Neural cell (in vitro differentiated cells): Measurements from ENCODE around the gene IGFBPL1. TPM values are rescaled to one million over a fixed set of nuclear protein-coding genes. Genes with fewer than 3 reads are reported as not detected.
A peak's percentile ranks its signal among the peaks of the same experiment; 100 is the strongest.

Source experiments
- H2AFZ ChIP-seq: fragments of 200-600, 300-800 bp; sonication (generic), shearing (Covaris generic); 2 replicates; pipeline ENCODE4 v1.6.0; 2014; ENCODE audit warnings: low read depth, mild to moderate bottlenecking, antibody characterized with exemption, low read length, moderate library complexity
- H3F3A ChIP-seq: fragments of 200-600 bp; shearing (Covaris generic); 2 replicates; pipeline ENCODE4 v1.6.1; 2016; ENCODE audit warnings: mild to moderate bottlenecking, moderate library complexity, mixed read lengths, antibody characterized with exemption, low read length; ENCODE audit not compliant: insufficient read depth, poor library complexity, severe bottlenecking
- H3K27ac ChIP-seq: fragments of 200-600, 300-800 bp; sonication (generic), shearing (Covaris generic); 2 replicates; pipeline ENCODE4 v1.5.1; 2014; ENCODE audit warnings: mild to moderate bottlenecking, low read length, moderate library complexity
- H3K27me3 ChIP-seq: fragments of 300-800, 200-600 bp; sonication (generic), shearing (Covaris generic); 2 replicates; pipeline ENCODE4 v1.6.0; 2014; ENCODE audit warnings: mild to moderate bottlenecking, low read depth, low read length, moderate library complexity; ENCODE audit not compliant: insufficient read depth
- H3K36me3 ChIP-seq: fragments of 300-800, 200-600 bp; sonication (generic), shearing (Covaris generic); 2 replicates; pipeline ENCODE4 v1.5.1; 2014; ENCODE audit warnings: mild to moderate bottlenecking, antibody characterized with exemption, low read length, moderate library complexity; ENCODE audit not compliant: insufficient read depth
- H3K4me2 ChIP-seq: fragments of 300-800, 200-600 bp; sonication (generic), shearing (Covaris generic); 2 replicates; pipeline ENCODE4 v1.6.0; 2014; ENCODE audit warnings: mild to moderate bottlenecking, low read length
- H3K4me3 ChIP-seq: fragments of 300-800, 200-600 bp; sonication (generic), shearing (Covaris generic); 2 replicates; pipeline ENCODE4 v1.5.1; 2014; ENCODE audit warnings: mild to moderate bottlenecking, low read length, moderate library complexity
- H3K79me2 ChIP-seq: fragments of 200-600 bp; shearing (Covaris generic); replicated peaks from 2 replicates; pipeline ENCODE4 v1.6.0; 2014; ENCODE audit warnings: mild to moderate bottlenecking, low read length, moderate library complexity; ENCODE audit not compliant: insufficient read depth
- H3K9ac ChIP-seq: fragments of 300-800, 200-600 bp; sonication (generic), shearing (Covaris generic); 2 replicates; pipeline ENCODE4 v1.6.1; 2016; ENCODE audit warnings: mild to moderate bottlenecking, low read length, mixed read lengths
- H3K9me2 ChIP-seq: fragments of 200-600 bp; shearing (Covaris generic); 2 replicates; pipeline ENCODE4 v1.6.1; 2016; ENCODE audit warnings: mild to moderate bottlenecking, low read length, mixed read lengths; ENCODE audit not compliant: insufficient read depth
- H3K9me3 ChIP-seq: fragments of 200-600, 300-800 bp; sonication (generic), shearing (Covaris generic); 2 replicates; pipeline ENCODE4 v1.6.1; 2016; ENCODE audit warnings: mild to moderate bottlenecking, mixed run types, low read length, moderate library complexity, mixed read lengths
- H4K20me1 ChIP-seq: fragments of 200-600 bp; shearing (Covaris generic); 2 replicates; pipeline ENCODE4 v1.6.1; 2016; ENCODE audit warnings: mild to moderate bottlenecking, mixed run types; ENCODE audit not compliant: insufficient read depth
- EP300 ChIP-seq: fragments of 450-650 bp; conservative IDR thresholded peaks from 2 replicates; pipeline ENCODE4 v1.6.1; 2014; ENCODE audit warnings: antibody characterized with exemption, mild to moderate bottlenecking, moderate library complexity; ENCODE audit not compliant: poor library complexity, severe bottlenecking
- EZH2 ChIP-seq: fragments of 200-600, 300-800 bp; shearing (Covaris generic), sonication (generic); IDR thresholded peaks from 2 replicates; pipeline ENCODE4 v1.6.1; 2014; ENCODE audit warnings: antibody characterized with exemption, low read length, borderline replicate concordance, mild to moderate bottlenecking; ENCODE audit not compliant: insufficient read depth, poor library complexity, severe bottlenecking
- MXI1 ChIP-seq: fragments of 450-650 bp; conservative IDR thresholded peaks from 2 replicates; pipeline ENCODE4 v1.6.1; 2014; ENCODE audit warnings: antibody characterized with exemption, mild to moderate bottlenecking; ENCODE audit not compliant: poor library complexity, severe bottlenecking
- POLR2AphosphoS5 ChIP-seq: IDR thresholded peaks from 2 replicates; pipeline ENCODE4 v1.6.1; 2012
- RAD21 ChIP-seq: fragments of 450-650 bp; conservative IDR thresholded peaks from 2 replicates; pipeline ENCODE4 v1.6.1; 2014; ENCODE audit warnings: antibody characterized with exemption, mild to moderate bottlenecking, moderate library complexity
- SMC3 ChIP-seq: fragments of 450-650 bp; conservative IDR thresholded peaks from 2 replicates; pipeline ENCODE4 v1.6.1; 2014; ENCODE audit warnings: antibody characterized with exemption, mild to moderate bottlenecking, moderate library complexity; ENCODE audit not compliant: poor library complexity
- TAF1 ChIP-seq: IDR thresholded peaks from 2 replicates; pipeline ENCODE4 v1.6.1; 2012; ENCODE audit warnings: low read depth
- polyA plus RNA-seq: library from polyadenylated mRNA; depleted of rRNA; stranded (reverse); fragments of >200 nt; gene quantifications from 2 replicates; pipeline ENCODE4 v1.2.3, GENCODE V29; 2014
- TF ChIP-seq, protein P1 (sequence below): fragments of 450-650 bp; IDR thresholded peaks from 2 replicates; pipeline ENCODE4 v1.5.1; 2014; ENCODE audit warnings: antibody characterized with exemption, mild to moderate bottlenecking, moderate library complexity; ENCODE audit not compliant: poor library complexity, severe bottlenecking
- TF ChIP-seq, protein P2 (sequence below): IDR thresholded peaks from 2 replicates; pipeline ENCODE4 v1.6.1; 2012; ENCODE audit warnings: borderline replicate concordance

IGFBPL1 gene
- polyA plus RNA-seq, 1 donor from 2014 or later = 372 TPM

DNA sequence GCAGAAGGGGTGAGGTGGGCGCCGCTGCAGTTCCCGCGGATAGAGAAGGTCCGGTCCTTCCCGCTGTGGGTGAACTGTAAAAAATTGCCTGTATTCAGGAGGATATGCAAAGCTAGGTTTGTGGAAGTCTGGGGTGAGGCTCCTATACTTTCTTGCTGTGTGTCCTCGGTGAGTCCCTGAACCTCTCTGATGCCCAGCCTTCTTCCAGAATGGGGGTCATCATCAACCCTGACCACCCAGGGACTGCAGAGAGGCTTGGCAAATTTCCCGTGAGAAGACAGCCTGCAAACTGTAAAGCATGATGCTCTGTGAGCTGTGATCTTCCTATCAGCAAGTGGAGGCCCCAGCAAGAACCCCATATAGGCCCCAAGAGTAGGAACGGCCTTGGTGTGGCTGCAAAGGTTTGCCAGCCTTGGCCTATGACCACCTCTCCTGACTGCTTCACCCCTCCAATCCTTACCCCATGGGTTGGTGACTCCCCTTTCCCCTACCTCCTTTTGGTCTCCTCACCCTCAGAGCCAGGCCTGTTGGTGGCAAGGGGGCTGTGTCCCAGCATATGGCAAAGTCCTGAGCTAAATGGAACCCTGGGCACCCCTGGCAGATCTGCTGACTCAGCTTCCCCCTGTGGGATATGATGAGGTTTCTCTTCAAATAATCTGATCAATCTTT is 31.0 kb downstream of the IGFBPL1 start:
- H3K4me3 ChIP-seq = peak overlapping the region; percentile 78
- H3K9ac ChIP-seq = peak overlapping the region; percentile 68
- H4K20me1 ChIP-seq = no peaks in the 10 kb centered on the region
- no peaks in the 10 kb centered on the region for H3K9me3 ChIP-seq
- peak overlapping the region; percentile 67 for H2AFZ ChIP-seq
- no peaks in the 10 kb centered on the region for H3K9me2 ChIP-seq
- no peak overlapping the region for H3K27ac ChIP-seq
- peaks cover 6% of the 10 kb centered on the region for H3K79me2 ChIP-seq
- TF ChIP-seq, protein P1, sequence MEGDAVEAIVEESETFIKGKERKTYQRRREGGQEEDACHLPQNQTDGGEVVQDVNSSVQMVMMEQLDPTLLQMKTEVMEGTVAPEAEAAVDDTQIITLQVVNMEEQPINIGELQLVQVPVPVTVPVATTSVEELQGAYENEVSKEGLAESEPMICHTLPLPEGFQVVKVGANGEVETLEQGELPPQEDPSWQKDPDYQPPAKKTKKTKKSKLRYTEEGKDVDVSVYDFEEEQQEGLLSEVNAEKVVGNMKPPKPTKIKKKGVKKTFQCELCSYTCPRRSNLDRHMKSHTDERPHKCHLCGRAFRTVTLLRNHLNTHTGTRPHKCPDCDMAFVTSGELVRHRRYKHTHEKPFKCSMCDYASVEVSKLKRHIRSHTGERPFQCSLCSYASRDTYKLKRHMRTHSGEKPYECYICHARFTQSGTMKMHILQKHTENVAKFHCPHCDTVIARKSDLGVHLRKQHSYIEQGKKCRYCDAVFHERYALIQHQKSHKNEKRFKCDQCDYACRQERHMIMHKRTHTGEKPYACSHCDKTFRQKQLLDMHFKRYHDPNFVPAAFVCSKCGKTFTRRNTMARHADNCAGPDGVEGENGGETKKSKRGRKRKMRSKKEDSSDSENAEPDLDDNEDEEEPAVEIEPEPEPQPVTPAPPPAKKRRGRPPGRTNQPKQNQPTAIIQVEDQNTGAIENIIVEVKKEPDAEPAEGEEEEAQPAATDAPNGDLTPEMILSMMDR = peak; percentile 17
- no peak for TF ChIP-seq EZH2
- peaks cover 5% of the 10 kb centered on the region for H3K36me3 ChIP-seq
- H3K27me3 ChIP-seq = no peaks in the 10 kb centered on the region
- peak overlapping the region; percentile 74 for H3K4me2 ChIP-seq
- no peaks in the 10 kb centered on the region for H3F3A ChIP-seq

DNA sequence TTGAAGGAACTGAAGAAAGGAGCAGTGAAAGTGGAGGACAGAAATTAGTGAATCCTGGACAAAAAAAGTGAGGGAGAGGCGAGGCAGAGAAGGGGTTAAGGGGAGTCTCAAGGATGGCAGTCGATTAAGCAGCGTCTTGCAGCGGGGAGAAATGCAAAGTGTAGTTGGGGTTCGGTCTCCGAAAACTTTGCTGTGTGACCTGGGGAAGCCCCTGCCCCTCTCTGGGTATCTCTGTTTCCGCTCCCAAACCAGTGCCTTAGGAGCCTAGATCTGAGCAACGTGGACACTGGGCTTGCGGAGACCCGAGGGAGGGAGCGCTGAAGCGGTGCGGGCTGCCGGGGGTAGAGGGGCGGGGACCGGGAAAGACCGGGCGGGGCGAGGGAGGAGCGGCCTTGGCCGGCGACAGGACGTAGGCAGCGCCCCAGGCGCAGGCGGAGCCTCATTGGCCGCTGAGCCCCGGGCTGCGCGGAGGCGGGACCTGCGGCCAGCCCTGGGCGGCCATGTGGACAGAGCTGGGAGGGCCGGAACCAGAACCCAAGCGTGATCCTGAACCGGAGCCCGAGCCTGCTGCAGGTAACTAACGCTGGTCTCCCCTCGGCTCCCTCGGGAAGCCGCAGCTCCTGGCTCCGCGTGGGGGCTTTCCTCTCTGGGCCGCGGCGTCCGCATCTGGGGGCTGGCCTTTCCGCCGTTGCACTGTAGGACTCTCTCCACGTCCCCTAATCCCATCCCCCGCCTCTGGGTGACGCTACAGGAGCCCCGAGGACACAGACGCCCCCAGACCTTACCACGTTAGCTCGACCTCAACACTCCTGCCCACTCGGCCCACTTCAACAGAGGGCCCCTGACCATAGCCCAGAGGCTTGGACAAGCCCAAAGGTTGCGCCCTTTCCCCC is 31.8 kb downstream of the IGFBPL1 start, which contains the start of gene ALDH1B1:
TSS of gene ALDH1B1 (plus strand) at position 468 of the 893 bp plus-strand sequence. CDS start 3,047 bp downstream, outside the sequence.
- Histone ChIP-seq H3K4me2 (peak within 1 kb of the TSS; percentile 74), H3K9ac (peak within 1 kb of the TSS; percentile 68), H3K27ac (no peak within 1 kb of the TSS), H3K27me3 (no peaks in the 10 kb centered on the region), H3K9me2 (no peaks in the 10 kb centered on the region), H2AFZ (peak within 1 kb of the TSS; percentile 67), H4K20me1 (no peaks in the 10 kb centered on the region), H3K79me2 (peaks cover 6% of the 10 kb centered on the region), H3K36me3 (peaks cover 5% of the 10 kb centered on the region), H3F3A (no peaks in the 10 kb centered on the region), H3K9me3 (no peaks in the 10 kb centered on the region), H3K4me3 (peak within 1 kb of the TSS; percentile 78)
- TF ChIP-seq MXI1 (peak; percentile 90), TAF1 (no peak), EP300 (peak; percentile 19), RAD21 (peak; percentile 37), EZH2 (no peak), SMC3 (peak; percentile 34), POLR2AphosphoS5 (peak; percentile 15)
- TF ChIP-seq, protein P2, sequence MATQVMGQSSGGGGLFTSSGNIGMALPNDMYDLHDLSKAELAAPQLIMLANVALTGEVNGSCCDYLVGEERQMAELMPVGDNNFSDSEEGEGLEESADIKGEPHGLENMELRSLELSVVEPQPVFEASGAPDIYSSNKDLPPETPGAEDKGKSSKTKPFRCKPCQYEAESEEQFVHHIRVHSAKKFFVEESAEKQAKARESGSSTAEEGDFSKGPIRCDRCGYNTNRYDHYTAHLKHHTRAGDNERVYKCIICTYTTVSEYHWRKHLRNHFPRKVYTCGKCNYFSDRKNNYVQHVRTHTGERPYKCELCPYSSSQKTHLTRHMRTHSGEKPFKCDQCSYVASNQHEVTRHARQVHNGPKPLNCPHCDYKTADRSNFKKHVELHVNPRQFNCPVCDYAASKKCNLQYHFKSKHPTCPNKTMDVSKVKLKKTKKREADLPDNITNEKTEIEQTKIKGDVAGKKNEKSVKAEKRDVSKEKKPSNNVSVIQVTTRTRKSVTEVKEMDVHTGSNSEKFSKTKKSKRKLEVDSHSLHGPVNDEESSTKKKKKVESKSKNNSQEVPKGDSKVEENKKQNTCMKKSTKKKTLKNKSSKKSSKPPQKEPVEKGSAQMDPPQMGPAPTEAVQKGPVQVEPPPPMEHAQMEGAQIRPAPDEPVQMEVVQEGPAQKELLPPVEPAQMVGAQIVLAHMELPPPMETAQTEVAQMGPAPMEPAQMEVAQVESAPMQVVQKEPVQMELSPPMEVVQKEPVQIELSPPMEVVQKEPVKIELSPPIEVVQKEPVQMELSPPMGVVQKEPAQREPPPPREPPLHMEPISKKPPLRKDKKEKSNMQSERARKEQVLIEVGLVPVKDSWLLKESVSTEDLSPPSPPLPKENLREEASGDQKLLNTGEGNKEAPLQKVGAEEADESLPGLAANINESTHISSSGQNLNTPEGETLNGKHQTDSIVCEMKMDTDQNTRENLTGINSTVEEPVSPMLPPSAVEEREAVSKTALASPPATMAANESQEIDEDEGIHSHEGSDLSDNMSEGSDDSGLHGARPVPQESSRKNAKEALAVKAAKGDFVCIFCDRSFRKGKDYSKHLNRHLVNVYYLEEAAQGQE = no peak
- TF ChIP-seq, protein P1 = peak; percentile 61
